IPS-18c (cell line): ENCODE measurements around the gene APOBEC3F.
A peak's percentile ranks its signal among the peaks of the same experiment; 100 is the strongest.
"Not testable (repeated sequence)": the region's sequence is repeated elsewhere in the genome, so short reads cannot be mapped to it uniquely, and the experiment has no call there.

Source experiments
- H3K4me3 ChIP-seq: 2 replicates; pipeline ENCODE4 v1.7.0; 2013; ENCODE audit warnings: low read depth, mild to moderate bottlenecking, low read length, moderate library complexity; ENCODE audit not compliant: insufficient read depth
- H3K9me3 ChIP-seq: one replicate; pipeline ENCODE4 v1.6.1; 2013; ENCODE audit warnings: mild to moderate bottlenecking, low read length, moderate library complexity; ENCODE audit not compliant: control insufficient read depth, insufficient read depth

APOBEC3F gene

DNA sequence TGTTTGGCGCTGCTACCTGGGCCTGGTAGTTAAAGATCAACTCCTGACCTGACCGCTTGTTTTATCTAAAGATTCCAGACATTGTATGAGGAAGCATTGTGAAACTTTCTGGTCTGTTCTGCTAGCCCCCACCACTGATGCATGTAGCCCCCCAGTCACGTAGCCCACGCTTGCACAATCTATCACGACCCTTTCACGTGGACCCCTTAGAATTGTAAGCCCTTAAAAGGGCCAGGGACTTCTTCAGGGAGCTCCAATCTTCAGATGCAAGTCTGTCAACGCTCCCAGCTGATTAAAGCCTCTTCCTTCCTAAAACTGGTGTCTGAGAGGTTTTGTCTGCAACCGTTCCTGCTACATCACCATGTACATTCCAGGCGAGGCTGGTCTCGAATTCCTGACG lies 15.0 kb downstream of the APOBEC3F start:
- Histone ChIP-seq H3K9me3 (peaks cover 3% of the 10 kb centered on the region), H3K4me3 (no peak overlapping the region; the same call in 1 of the 2 replicates)

DNA sequence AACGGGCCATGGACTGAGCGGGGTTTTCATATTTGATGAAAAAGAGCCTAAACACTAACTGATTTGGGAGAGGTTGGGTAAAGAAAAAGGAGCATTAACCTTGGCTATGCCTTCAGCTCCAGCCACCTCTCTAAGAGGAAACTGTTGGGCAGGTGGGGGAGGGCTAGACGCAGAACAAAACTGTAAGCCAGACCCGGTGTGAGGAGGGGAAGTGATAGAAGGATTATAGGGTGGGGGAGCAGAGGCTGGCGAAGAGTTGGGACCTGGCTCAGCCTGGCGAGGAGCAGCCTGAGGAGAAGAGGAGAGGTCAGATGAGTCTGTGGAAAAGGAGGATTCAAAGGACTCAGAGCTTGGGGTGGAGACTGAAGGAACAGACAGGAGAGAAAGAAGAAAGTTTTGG lies 20.6 kb downstream of the APOBEC3F start:
- not testable (repeated sequence) for H3K4me3 ChIP-seq, H3K9me3 ChIP-seq

DNA sequence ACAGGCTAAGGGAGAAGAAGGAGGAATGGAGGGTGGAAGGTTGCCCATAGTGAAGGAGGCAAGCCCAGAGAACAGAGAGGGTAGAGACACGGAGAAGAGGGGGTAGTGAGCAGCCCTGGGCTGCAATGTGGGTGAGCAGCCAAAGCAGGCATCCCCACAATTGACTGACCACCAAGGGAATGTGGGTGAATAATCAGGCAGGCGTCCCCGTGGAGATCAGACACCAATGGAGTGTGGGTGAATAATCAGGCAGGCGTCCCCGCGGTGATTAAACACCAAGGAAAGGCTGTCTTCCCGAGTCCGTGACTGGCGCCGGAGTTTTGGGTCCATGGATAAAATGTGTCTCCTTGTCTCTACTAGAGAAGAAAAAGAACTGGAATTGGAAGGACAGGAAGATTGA lies 21.3 kb downstream of the APOBEC3F start:
- H3K9me3 ChIP-seq, H3K4me3 ChIP-seq: not testable (repeated sequence)

DNA sequence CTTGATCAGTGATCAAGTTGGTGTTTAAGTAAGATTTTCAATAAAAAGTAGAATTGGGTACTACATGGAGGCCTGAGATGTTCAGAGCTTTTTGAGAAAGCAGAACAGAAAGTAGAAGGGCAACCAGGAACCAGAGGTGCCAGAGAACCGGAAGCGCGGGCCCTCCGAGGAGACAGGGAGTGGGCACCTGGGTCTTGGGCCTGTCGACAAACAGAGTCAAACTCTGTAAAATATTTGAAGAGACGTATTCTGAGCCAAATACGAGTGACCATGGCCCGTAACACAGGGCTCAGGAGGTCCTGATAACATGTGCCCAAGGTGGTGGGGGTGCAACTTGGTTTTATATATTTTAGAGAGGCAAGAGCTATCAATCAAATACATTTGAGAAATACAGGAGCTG lies 23.2 kb downstream of the APOBEC3F start:
- not testable (repeated sequence) for H3K4me3 ChIP-seq, H3K9me3 ChIP-seq

DNA sequence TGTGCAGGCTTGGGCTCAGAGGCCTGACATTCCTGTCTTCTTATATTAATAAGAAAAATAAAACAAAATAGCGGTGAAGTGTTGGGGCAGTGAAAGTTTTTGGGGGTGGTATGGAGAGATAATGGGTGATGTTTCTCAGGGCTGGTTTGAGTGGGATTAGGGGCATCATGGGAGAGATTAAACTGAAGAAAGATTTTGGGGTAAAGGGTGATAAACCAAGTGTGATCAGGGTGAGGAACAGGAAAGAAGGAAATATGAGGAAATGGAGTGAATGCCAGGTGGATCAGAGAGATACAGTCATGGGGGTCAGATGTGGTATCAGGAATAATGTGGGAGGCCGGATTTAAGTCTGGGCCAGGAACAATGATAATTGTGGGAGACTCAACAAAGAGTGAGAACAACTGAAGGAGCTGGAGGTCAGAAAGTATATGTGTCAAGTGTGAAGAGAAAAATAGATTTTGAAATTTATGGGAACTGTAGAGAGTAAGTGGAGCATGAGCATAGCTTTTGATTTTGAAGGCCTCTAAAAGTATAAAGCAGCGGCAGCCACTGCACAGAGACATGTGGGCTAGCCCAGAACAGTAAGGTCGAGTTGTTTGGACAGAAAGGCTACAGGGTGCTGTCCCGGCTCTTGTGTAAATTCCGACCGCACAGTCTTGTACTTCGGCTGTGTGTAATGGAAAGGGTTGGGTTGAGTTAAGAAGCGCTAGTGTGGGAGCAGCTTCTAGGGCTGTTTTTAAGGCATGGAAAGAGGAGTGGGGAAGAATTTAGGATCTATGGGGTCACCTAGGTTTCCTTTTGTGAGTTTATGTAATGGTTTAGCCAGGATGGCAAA lies 26.0 kb downstream of the APOBEC3F start:
- not testable (repeated sequence) for H3K4me3 ChIP-seq, H3K9me3 ChIP-seq

DNA sequence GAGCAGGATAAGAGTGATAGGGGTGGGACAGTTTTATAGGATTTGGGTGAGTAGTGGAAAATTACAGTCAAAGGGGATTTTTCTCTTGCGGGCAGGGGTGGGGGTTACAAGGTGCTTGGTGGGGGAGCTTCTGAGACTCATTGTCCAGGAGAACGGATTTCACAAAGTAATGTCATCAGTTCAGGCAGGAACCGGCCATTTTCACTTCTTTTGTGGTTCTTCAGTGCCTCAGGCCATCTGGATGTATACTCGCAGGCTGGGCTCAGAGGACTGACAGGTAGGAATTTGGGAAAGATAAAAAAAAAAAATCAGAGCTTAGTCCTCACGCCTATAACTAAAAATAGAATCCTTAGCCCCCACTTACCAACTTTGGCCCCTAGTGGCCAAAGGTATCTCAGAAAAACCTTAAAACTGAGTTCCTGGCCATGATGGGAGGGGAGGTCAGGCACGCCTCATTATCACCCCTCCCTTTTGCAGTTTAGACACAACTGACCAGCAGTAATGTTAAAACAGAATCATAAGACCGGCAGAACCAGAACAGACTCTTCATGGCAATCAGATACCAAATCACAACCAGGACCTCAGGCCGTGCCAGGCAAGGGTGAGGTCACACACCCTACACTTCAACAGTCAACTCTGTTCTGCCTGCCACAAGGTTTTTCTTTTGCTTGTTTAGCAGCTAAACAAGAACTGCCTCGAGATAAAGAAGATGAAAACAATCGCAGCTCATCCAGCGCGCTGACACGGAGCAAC lies 27.5 kb downstream of the APOBEC3F start:
- no peak overlapping the region for H3K4me3 ChIP-seq

DNA sequence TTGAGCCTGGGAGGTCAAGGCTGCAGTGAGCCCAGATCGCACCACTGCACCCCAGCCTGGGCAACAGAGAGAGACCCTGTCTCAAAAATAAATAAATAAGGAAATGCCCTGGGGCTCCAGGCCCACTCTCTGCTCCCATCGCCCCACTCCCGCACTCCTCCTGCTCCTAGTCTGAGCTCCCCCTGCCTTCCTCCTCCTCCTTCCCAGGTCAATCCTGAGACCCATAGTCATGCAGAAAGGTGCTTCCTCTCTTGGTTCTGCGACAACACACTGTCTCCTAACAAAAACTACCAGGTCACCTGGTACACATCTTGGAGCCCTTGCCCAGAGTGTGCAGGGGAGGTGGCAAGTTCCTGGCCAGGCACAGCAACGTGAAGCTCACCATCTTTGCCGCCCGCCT lies 29.5 kb downstream of the APOBEC3F start:
- no peak overlapping the region for H3K4me3 ChIP-seq
- H3K9me3 ChIP-seq = peaks cover 2% of the 10 kb centered on the region

More for the DNA sequence above, 27.5 kb downstream of the APOBEC3F start:
- H3K9me3 ChIP-seq = peaks cover 2% of the 10 kb centered on the region

DNA sequence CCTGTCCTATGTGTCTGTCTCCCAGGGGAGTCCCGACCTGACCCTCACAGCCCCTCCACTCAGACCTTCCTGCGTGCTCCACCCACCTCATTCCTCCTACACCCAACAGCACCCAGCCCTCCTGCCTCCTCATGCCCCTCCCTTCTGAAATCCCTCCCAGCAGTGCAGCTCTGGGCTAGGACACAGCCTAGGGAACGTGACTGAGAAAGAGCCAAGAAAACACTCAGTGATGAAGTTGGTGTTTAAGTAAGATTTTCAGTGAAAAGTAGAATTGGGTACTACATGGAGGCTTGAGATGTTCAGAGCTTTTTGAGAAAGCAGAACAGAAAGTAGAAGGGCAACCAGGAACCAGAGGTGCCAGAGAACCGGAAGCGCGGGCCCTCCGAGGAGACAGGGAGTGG lies 31.9 kb downstream of the APOBEC3F start:
- H3K4me3 ChIP-seq, H3K9me3 ChIP-seq: not testable (repeated sequence)

DNA sequence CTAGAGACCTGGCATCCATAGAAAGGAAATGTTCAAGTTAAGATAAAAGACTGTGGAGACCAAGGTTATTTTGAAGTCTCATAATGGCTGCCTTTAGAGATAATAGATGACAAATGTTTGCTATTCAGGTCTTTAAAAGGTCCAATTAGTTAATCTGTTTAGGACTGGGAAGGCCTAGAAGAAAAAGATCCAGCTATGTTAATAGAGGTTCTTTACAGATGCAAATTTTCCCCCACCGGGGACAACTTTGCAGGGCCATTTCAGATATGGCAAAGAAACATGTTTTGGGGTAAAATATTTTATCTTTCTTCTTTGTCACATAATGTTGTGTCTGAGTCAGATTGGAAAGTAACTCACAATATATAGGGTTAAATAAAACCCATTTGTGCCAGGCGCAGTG lies 33.3 kb downstream of the APOBEC3F start:
- H3K9me3 ChIP-seq = no peaks in the 10 kb centered on the region
- H3K4me3 ChIP-seq = no peak overlapping the region

DNA sequence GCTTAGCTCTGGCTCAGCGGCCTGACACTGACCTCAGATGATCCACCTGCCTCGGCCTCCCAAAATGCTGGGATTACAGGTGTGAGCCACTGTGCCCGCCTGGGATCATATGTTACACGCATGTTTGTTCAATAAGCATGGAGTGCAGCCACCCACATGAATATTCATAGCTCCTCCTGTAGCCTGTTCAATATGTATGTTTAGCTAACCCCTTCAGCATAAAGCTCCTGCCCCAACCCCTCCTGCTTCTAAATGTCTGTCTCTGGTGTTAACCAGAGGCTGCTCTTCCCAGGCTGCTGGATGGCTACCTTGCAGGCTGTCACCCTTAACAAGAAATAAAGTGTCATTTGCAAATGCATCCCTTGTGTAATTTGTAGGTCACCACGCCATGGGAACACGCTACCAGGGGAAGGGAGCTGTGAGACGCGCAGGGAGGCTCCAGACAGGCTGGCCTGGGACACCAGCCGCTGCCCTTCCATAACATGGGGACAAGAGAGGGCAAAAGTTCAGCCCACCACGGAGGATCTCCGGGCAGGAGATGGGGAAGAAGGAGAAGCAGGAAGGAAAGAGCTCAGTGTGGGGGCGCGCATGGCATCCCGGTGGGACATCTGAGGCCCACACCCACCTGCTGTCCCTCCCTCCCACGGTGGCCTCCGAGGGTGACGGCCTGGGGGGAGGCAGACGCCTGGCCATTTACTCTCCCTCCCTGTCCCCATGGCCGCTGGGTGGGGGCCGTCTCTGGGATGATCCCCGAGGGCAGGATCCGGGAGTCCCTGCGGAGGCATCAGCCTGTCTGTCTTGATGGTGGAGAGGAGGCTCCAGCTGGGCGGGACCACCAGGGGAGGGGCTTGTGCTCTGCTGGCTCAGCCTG lies 35.7 kb downstream of the APOBEC3F start:
- H3K4me3 ChIP-seq = not testable (repeated sequence)

DNA sequence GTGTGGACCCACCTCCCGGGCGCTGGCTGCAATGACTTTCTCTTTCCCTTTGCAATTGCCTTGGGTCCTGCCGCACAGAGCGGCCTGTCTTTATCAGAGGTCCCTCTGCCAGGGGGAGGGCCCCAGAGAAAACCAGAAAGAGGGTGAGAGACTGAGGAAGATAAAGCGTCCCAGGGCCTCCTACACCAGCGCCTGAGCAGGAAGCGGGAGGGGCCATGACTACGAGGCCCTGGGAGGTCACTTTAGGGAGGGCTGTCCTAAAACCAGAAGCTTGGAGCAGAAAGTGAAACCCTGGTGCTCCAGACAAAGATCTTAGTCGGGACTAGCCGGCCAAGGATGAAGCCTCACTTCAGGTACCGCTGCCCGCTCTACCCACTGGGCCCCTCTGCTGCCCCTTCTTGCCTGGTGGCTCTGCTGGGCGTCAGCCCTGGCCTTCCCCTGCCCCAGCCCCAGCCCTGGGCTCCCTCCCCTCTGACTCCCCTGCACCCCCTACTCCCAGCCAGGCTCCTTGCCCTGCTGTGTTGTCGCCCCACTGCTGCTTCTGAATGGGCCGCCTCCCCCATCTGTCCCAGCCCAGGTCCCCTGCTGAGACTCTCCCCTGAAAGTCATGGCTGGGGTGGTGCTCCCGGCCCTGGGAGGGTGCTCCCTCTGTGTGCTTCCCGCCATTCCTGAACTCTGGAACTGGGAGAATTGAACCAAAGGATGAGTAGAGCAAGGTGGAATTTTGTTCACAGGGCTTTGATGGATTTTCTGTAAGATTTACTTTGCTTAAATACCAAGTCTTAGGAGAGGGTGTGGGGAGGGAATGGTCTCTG lies 36.6 kb downstream of the APOBEC3F start, which contains the start of gene APOBEC3G:
TSS of gene APOBEC3G (plus strand) at position 250 of the 815 bp plus-strand sequence. CDS start at position 337, 87 bp downstream.
- H3K9me3 ChIP-seq = not testable (repeated sequence)
- H3K4me3 ChIP-seq = peak within 1 kb of the TSS; percentile 20; the same call in 1 of the 2 replicates

More for the DNA sequence above, 35.7 kb downstream of the APOBEC3F start:
- not testable (repeated sequence) for H3K9me3 ChIP-seq

DNA sequence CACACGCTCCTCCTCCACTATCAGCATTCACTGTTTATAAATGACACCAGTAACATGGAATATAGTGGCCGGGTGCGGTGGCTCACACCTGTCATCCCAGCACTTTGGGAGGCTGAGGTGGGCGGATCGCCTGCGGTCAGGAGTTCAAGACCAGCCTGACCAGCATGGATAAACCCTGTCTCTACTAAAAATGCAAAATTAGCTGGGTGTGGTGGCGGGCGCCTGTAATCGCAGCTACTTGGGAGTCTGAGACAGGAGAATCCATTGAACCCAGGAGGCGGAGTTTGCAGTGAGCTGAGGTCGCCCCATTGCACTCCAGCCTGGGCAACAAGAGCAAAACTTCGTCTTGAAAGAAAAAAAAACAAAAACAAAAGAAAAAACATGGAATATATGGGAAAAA lies 37.2 kb downstream of the APOBEC3F start:
- not testable (repeated sequence) for H3K9me3 ChIP-seq, H3K4me3 ChIP-seq

DNA sequence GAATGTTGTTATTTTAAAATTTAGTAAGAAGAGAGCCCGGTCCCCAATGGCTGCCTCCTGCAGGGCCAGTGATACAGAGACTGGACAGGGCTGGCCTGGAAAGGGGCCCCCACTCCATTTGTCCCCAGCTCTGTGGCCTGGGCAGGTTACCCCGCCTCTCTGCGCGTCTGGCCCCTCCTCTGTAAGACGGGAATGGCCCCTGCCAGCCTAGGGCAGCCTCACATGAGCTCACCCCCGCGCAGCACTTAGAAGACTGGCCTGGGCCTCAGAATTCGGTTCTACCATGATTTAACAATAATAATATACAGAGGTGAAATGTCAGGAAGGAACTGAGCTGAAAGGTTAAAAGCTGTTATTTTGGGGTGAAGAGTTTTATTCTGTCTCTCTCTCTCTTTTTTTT lies 37.7 kb downstream of the APOBEC3F start:
- H3K4me3 ChIP-seq = no peak overlapping the region
- H3K9me3 ChIP-seq = no peaks in the 10 kb centered on the region

DNA sequence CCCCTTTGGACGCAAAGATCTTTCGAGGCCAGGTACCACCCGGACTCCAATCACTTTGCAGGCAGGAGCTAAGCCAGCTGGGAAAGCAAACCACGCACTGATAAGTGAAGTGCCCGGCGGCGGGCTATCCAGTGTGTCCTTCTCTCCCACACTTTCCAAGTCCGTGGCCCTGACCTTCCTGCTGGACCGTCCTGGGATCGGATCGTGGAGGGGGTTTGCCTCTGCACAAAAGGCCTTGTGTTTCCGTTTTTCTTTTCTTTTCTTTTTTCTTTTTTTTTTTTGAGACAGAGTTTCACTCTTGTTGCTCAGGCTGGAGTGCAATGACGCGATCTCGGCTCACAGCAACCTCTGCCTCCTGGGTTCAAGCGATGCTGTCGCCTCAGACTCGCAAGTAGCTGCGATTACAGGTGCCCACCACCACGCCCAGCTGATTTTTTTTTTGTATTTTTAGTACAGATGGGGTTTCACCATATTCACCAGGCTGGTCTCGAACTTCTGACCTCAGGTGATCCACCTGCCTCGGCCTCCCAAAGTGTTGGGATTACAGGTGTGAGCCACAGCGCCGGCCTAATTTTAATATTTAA lies 38.5 kb downstream of the APOBEC3F start:
- H3K4me3 ChIP-seq, H3K9me3 ChIP-seq: not testable (repeated sequence)

DNA sequence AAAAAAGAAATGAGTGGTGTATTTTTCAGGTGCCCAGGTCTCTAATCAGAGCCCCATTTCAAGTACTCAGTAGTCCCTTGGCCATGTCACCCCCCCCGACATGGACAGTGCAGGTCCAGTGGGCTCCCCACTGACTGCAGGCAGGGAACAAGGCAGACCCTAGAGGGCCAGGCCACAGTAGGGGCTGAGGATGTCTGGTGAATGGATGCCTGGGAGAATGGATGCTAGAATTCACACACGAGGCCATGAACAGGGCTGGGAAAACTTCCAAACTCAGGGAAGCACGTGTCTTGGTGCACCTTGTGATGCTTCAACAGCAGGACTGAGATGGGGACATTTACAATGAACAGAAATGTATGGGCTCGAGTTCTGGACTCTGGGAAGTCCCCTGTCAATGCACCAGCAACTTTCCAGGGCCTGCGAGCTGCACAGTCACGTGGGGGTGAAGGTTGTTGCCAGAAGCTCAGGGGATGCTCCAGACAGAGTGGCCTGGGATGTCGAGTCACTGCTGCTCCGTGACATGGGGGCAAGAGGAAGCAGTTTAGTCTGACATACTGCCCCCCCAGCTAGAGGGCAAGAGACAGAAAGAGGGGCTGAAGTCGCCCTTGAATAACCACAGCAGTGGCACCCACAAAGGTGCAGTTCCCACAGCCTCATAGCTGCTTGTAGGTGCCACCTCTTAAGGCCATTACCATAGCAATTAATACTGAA lies 39.5 kb downstream of the APOBEC3F start:
- no peaks in the 10 kb centered on the region for H3K9me3 ChIP-seq

DNA sequence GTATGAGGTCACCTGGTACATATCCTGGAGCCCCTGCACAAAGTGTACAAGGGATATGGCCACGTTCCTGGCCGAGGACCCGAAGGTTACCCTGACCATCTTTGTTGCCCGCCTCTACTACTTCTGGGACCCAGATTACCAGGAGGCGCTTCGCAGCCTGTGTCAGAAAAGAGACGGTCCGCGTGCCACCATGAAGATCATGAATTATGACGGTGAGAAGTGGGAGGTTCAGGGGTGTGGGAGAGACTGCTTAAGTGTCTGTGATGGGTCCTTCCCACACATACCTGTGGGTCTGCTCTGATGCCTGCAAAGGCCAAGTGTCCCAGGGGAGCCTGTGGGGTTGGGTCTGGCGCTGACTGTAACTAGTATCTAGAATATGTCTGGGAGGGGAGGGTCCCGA lies 40.4 kb downstream of the APOBEC3F start:
- H3K4me3 ChIP-seq = no peak overlapping the region
- no peaks in the 10 kb centered on the region for H3K9me3 ChIP-seq

More for the DNA sequence above, 39.5 kb downstream of the APOBEC3F start:
- no peak overlapping the region for H3K4me3 ChIP-seq
